Spleen (tissue), 11 donors: ENCODE results near the gene ZNF132. TPM values are rescaled to one million over a fixed set of nuclear protein-coding genes. Genes with fewer than 3 reads are reported as not detected.

Source experiments
- DNase-seq: peaks from one replicate; pipeline ENCODE4 v3.0.0-alpha.2; 2020
- H3K27ac ChIP-seq, 8 donors: fragments of 200-600 bp; sonication (generic) in 7 of 8; 1 replicate in 4 of 8; 2 replicates in 4 of 8; pipeline versions ENCODE4 v1.5.0 to v1.8.0; 2016 to 2021; ENCODE audit warnings: inconsistent platforms in 4 of 8, mild to moderate bottlenecking in 4 of 8, moderate library complexity in 1 of 8
- H3K27me3 ChIP-seq, 7 donors: fragments of 200-600 bp; sonication (generic) in 6 of 7; replicated peaks in 1 of 7; 1 replicate in 4 of 7; 2 replicates in 3 of 7; pipeline versions ENCODE4 v1.5.0 to v1.8.0; 2016 to 2021; ENCODE audit warnings: inconsistent platforms in 3 of 7, mild to moderate bottlenecking in 1 of 7
- H3K36me3 ChIP-seq, 6 donors: fragments of 200-600 bp; sonication (generic) in 5 of 6; 1 replicate in 4 of 6; 2 replicates in 2 of 6; pipeline versions ENCODE4 v1.5.0 to v1.8.0; 2016 to 2021; ENCODE audit warnings: inconsistent platforms in 2 of 6
- H3K4me1 ChIP-seq, 6 donors: fragments of 200-600 bp; sonication (generic) in 5 of 6; 1 replicate in 3 of 6; 2 replicates in 3 of 6; pipeline versions ENCODE4 v1.5.0 to v1.8.0; 2016 to 2021; ENCODE audit warnings: inconsistent platforms in 3 of 6
- H3K4me3 ChIP-seq, 8 donors: fragments of 200-600 bp; sonication (generic) in 7 of 8; 1 replicate in 4 of 8; 2 replicates in 4 of 8; pipeline versions ENCODE4 v1.5.0 to v1.8.0; 2016 to 2021; ENCODE audit warnings: inconsistent platforms in 4 of 8, mild to moderate bottlenecking in 4 of 8, moderate library complexity in 2 of 8
- H3K9me3 ChIP-seq, 8 donors: fragments of 200-600 bp; sonication (generic) in 7 of 8; 1 replicate in 4 of 8; 2 replicates in 4 of 8; pipeline versions ENCODE4 v1.5.0 to v1.8.0; 2016 to 2021; ENCODE audit warnings: inconsistent platforms in 4 of 8
- CTCF ChIP-seq, 11 experiments: fragments of 200-600 bp in 7 of 11; fragments of 450-650 bp in 4 of 11; sonication (generic) in 4 of 11; IDR thresholded peaks in 8 of 11; conservative IDR thresholded peaks in 3 of 11; 1 replicate in 7 of 11; 2 replicates in 4 of 11; pipeline versions ENCODE4 v1.4.0 to v1.8.0; 2016 to 2021; ENCODE audit warnings: antibody characterized with exemption in 11 of 11, inconsistent platforms in 4 of 11, mild to moderate bottlenecking in 1 of 11
- POLR2A ChIP-seq, 3 donors: fragments of 450-650 bp; IDR thresholded peaks; one replicate each; pipeline ENCODE4 v1.5.1; 2017; ENCODE audit warnings: antibody characterized with exemption in 3 of 3, mild to moderate bottlenecking in 1 of 3
- POLR2AphosphoS5 ChIP-seq, 3 donors: sonication (generic); formaldehyde crosslinking; IDR thresholded peaks; one replicate each; pipeline ENCODE4 v1.5.1; 2017; ENCODE audit warnings: antibody characterized with exemption in 3 of 3
- WGBS, 5 donors: extraction: QIAGEN DNeasy Blood & Tissue Kit in 3 of 5; methylation state at CpG; one replicate each; pipeline versions ENCODE4 v1.1.5 to v1.1.7; 2013 to 2018; 5-methylcytosine and 5-hydroxymethylcytosine counted together
- intact Hi-C: fragments of 100-400 bp; cut with DNase I; formaldehyde crosslinking; loops from one replicate; pipeline ENCODE4 v1.15.0; 2023; ENCODE audit warnings: low total_unique reads
- polyA plus RNA-seq, 3 donors: library from polyadenylated mRNA; stranded (reverse); fragments of 200-250 nt; gene quantifications; one replicate each; pipeline ENCODE4 v1.2.1, GENCODE V29; 2013
- total RNA-seq, 7 donors: library from RNA; depleted of rRNA in 3 of 7; stranded (reverse); fragments of >200 nt in 3 of 7; fragmentation: NEBNext Ultra II Directional in 4 of 7; extraction: Animal tissue kit (Norgen Biotek cat#: 25700) in 4 of 7; gene quantifications; one replicate each; pipeline versions ENCODE4 v1.1.0 to v1.2.1, GENCODE V29; 2016 to 2021
- donor health status: healthy with polysubstance abuse.
- donor health status: DM: no; HTN: no; CAD: no; lungs with moderate emphysema.
- donor health status: DM: no; HTN: no; CAD: no.
- donor health status: Bipolar disorder and iron deficiency.
- donor health status: healthy.
- donor health status: DM: no; HTN: no; CAD: no.
- donor health status: DM: yes; HTN: yes; CAD: no.

ZNF132 gene
- total and polyA plus RNA-seq, 10 donors: 0.96 to 10.9 (median 5.4) TPM

- H3K27ac ChIP-seq: no peak overlapping the region
- H3K27me3 ChIP-seq: peaks cover 0 to 39% (median 18%) of the 10 kb centered on the region in 7 donors
- H3K4me3 ChIP-seq: no peak overlapping the region
- 59 to 71% (median 69%) methylated on average over 4 to 7 of the region's 7 CpGs for WGBS, 5 donors
- intact Hi-C loops: no loop called here
- H3K9me3 ChIP-seq: no peaks in the 10 kb centered on the region
- no peak for DNase-seq
- H3K4me1 ChIP-seq: peaks cover 7 to 41% (median 29%) of the 10 kb centered on the region in 6 donors
- TF ChIP-seq POLR2A (IDR thresholded peaks at IDR 0.05) (no peak), CTCF (IDR thresholded peaks at IDR 0.05 in 8 of 11, conservative IDR thresholded peaks at IDR 0.05 in 3 of 11) (no peak), POLR2AphosphoS5 (IDR thresholded peaks at IDR 0.05) (no peak)
- H3K36me3 ChIP-seq: peaks cover 3 to 30% (median 27%) of the 10 kb centered on the region in 6 donors
Measured at GRCh38 chr19:58397533-58398037, 42.4 kb downstream of the ZNF132 start.

- intact Hi-C loops: no loop called here
- Histone ChIP-seq H3K27ac (no peak overlapping the region), H3K9me3 (no peaks in the 10 kb centered on the region), H3K4me3 (peak overlapping the region in 2 of 8 donors; percentile 25 to 58), H3K36me3 (peaks cover 3 to 37% (median 32%) of the 10 kb centered on the region in 6 donors), H3K27me3 (peaks cover 0 to 39% (median 18%) of the 10 kb centered on the region in 7 donors), H3K4me1 (peaks cover 7 to 41% (median 26%) of the 10 kb centered on the region in 6 donors)
- 29 to 58% (median 34%) methylated on average over 16 to 58 of the region's 58 CpGs for WGBS, 5 donors
- DNase-seq: no peak
- no peak for TF ChIP-seq POLR2A (IDR thresholded peaks at IDR 0.05)
- no peak for TF ChIP-seq CTCF (IDR thresholded peaks at IDR 0.05 in 8 of 11, conservative IDR thresholded peaks at IDR 0.05 in 3 of 11)
- TF ChIP-seq POLR2AphosphoS5 (IDR thresholded peaks at IDR 0.05): no peak
Measured at GRCh38 chr19:58396691-58397532, 43.0 kb downstream of the ZNF132 start.

- Histone ChIP-seq H3K27ac (no peak overlapping the region), H3K27me3 (peaks cover 0 to 39% (median 18%) of the 10 kb centered on the region in 7 donors), H3K36me3 (peaks cover 3 to 45% (median 39%) of the 10 kb centered on the region in 6 donors), H3K4me1 (peaks cover 5 to 44% (median 23%) of the 10 kb centered on the region in 6 donors), H3K4me3 (peak overlapping the region in 3 of 8 donors; percentile 23 to 58 (median 25)), H3K9me3 (no peaks in the 10 kb centered on the region)
- DNase-seq: no peak
- intact Hi-C loops: no loop called here
- TF ChIP-seq CTCF (IDR thresholded peaks at IDR 0.05 in 8 of 11, conservative IDR thresholded peaks at IDR 0.05 in 3 of 11): no peak
- TF ChIP-seq POLR2AphosphoS5 (IDR thresholded peaks at IDR 0.05): peak in 2 of 3 donors; percentile 22 to 60
- no peak for TF ChIP-seq POLR2A (IDR thresholded peaks at IDR 0.05)
- WGBS, 5 donors: 6 to 33% (median 8%) methylated on average over 9 to 75 of the region's 75 CpGs
Measured at GRCh38 chr19:58395979-58396627, 43.9 kb downstream of the ZNF132 start.
